Prostate gland (tissue), 2 donors: ENCODE measurements around the gene PAQR7. TPM values are rescaled to one million over a fixed set of nuclear protein-coding genes. Genes with fewer than 3 reads are reported as not detected.

Source experiments
- DNase-seq: peaks from one replicate; pipeline ENCODE4 v3.0.0-alpha.2; 2019; ENCODE audit warnings: low spot score
- H3K27ac ChIP-seq, 2 donors: fragments of 200-600 bp; sonication (generic); 2 replicates each; pipeline ENCODE4 v1.5.1; 2017 to 2019
- H3K27me3 ChIP-seq: fragments of 200-600 bp; sonication (generic); replicated peaks from 2 replicates; pipeline ENCODE4 v1.5.1; 2019; ENCODE audit not compliant: insufficient read depth
- H3K36me3 ChIP-seq, 2 donors: fragments of 200-600 bp; sonication (generic); 1 replicate in 1 of 2; 2 replicates in 1 of 2; pipeline versions ENCODE4 v1.5.1 to v1.8.1; 2017 to 2019
- H3K4me1 ChIP-seq: fragments of 200-600 bp; sonication (generic); replicated peaks from 2 replicates; pipeline ENCODE4 v1.5.1; 2019
- H3K4me3 ChIP-seq, 2 donors: fragments of 200-600 bp; sonication (generic); 2 replicates each; pipeline ENCODE4 v1.5.1; 2017 to 2019
- H3K9me3 ChIP-seq: fragments of 200-600 bp; sonication (generic); 2 replicates; pipeline ENCODE4 v1.5.1; 2017
- POLR2A ChIP-seq: fragments of 450-650 bp; IDR thresholded peaks from one replicate; pipeline ENCODE4 v1.6.1; 2016; ENCODE audit warnings: antibody characterized with exemption, mild to moderate bottlenecking
- POLR2AphosphoS5 ChIP-seq: sonication (generic); formaldehyde crosslinking; IDR thresholded peaks from one replicate; pipeline ENCODE4 v1.6.1; 2017; ENCODE audit warnings: antibody characterized with exemption
- WGBS: methylation state at CpG from one replicate; pipeline ENCODE4 v1.1.5; 2018; 5-methylcytosine and 5-hydroxymethylcytosine counted together
- intact Hi-C: fragments of 100-400 bp; cut with DNase I; formaldehyde crosslinking; loops from one replicate; pipeline ENCODE4 v1.14.2; 2022
- total RNA-seq, 2 donors: library from RNA; depleted of rRNA; stranded (reverse); fragments of >200 nt; gene quantifications; one replicate each; pipeline ENCODE4 v1.1.0, GENCODE V29; 2016
- TF ChIP-seq, protein P1 (sequence below), 4 experiments: fragments of 200-600 bp in 2 of 4; fragments of 450-650 bp in 2 of 4; sonication (generic) in 2 of 4; IDR thresholded peaks; 1 replicate in 3 of 4; 2 replicates in 1 of 4; pipeline ENCODE4 v1.5.1; 2016 to 2019; ENCODE audit warnings: antibody characterized with exemption in 4 of 4, mild to moderate bottlenecking in 2 of 4, moderate library complexity in 2 of 4

Gene PAQR7
- total RNA-seq, 2 donors from 2014 or later = 7.8 to 74.0 TPM

DNA sequence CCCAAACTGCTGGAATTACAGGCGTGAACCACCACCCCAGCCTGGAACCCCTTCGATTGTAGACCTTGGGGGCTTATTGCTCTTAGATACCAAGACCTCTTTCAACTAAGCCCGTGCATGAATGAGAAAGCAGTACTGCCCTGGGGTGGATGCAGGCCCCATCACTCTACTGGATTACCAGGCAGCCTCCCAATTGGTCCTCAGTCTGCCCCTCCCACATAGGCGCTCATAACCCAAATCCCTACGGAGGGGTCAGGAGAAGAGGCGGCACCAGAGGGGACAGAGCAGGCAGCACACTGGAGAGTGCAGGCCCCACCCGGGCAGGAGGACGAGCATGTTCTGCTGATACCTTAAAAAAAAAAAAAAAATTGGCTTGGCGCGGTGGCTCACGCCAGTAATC lies 43.1 kb upstream of the PAQR7 start:
- H3K4me3 ChIP-seq = no peak overlapping the region
- H3K36me3 ChIP-seq = no peaks in the 10 kb centered on the region
- H3K27ac ChIP-seq = no peak overlapping the region
- WGBS = 91% methylated on average over 11 of the region's 11 CpGs
- DNase-seq = no peak
- TF ChIP-seq, protein P1, sequence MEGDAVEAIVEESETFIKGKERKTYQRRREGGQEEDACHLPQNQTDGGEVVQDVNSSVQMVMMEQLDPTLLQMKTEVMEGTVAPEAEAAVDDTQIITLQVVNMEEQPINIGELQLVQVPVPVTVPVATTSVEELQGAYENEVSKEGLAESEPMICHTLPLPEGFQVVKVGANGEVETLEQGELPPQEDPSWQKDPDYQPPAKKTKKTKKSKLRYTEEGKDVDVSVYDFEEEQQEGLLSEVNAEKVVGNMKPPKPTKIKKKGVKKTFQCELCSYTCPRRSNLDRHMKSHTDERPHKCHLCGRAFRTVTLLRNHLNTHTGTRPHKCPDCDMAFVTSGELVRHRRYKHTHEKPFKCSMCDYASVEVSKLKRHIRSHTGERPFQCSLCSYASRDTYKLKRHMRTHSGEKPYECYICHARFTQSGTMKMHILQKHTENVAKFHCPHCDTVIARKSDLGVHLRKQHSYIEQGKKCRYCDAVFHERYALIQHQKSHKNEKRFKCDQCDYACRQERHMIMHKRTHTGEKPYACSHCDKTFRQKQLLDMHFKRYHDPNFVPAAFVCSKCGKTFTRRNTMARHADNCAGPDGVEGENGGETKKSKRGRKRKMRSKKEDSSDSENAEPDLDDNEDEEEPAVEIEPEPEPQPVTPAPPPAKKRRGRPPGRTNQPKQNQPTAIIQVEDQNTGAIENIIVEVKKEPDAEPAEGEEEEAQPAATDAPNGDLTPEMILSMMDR (IDR thresholded peaks at IDR 0.05) = no peak
- TF ChIP-seq POLR2AphosphoS5 (no peak), POLR2A (no peak)
- no peaks in the 10 kb centered on the region for H3K9me3 ChIP-seq
- no peaks in the 10 kb centered on the region for H3K4me1 ChIP-seq
- intact Hi-C loops = no loop called here
- H3K27me3 ChIP-seq = no peaks in the 10 kb centered on the region

DNA sequence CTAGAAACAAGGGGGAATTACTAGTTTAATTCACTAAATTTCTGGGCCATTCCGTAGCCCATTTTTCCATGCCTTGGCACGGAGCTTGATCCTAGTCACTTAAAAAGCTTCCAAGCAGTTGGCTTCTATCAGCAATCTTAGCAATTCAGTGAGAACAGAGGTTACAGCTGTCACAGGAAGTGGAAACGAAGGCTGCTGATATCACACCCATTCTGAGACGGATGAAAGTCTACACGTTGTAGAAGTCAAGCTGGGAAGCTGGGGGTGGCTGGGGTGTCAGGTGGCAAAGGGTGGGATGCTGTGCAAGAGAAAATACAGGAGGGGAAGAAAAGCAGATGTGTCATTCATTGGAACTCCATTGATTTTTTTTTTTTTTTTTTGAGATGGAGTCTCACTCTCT lies 42.5 kb upstream of the PAQR7 start:
- H3K36me3 ChIP-seq = no peaks in the 10 kb centered on the region
- WGBS = 52% methylated on average over 5 of the region's 5 CpGs
- DNase-seq = no peak

DNA sequence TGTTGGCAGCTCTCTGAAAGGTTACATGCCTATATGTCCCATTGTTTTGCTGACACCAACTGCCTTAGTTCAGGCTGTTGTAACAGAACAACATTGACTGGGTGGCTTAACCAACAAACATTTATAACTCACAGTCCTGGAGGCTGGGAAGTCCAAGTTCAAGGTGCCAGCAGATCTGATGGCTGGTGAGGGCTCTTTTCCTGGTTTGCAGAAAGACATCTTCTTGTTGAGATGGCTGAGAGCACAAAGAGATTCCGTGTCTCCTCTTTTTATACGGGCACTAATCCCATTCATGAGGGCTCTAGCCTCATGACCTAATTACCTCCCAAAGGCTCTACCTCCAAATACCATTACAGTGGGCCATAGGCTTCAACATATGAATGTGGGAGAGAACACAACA lies 41.0 kb upstream of the PAQR7 start:
- no peaks in the 10 kb centered on the region for H3K9me3 ChIP-seq
- TF ChIP-seq POLR2AphosphoS5 = no peak
- TF ChIP-seq, protein P1 (IDR thresholded peaks at IDR 0.05) = no peak
- no peak for TF ChIP-seq POLR2A
- no peaks in the 10 kb centered on the region for H3K4me1 ChIP-seq
- no peaks in the 10 kb centered on the region for H3K27me3 ChIP-seq
- 78% methylated on average over 2 of the region's 2 CpGs for WGBS
- no peaks in the 10 kb centered on the region for H3K36me3 ChIP-seq
- intact Hi-C loops = no loop called here
- no peak overlapping the region for H3K4me3 ChIP-seq
- H3K27ac ChIP-seq = no peak overlapping the region
- DNase-seq = no peak

More for the DNA sequence above, 42.5 kb upstream of the PAQR7 start:
- Histone ChIP-seq H3K4me1 (no peaks in the 10 kb centered on the region), H3K9me3 (no peaks in the 10 kb centered on the region), H3K27me3 (no peaks in the 10 kb centered on the region), H3K27ac (no peak overlapping the region), H3K4me3 (no peak overlapping the region)
- no peak for TF ChIP-seq POLR2A
- TF ChIP-seq POLR2AphosphoS5 = no peak
- intact Hi-C loops = no loop called here

DNA sequence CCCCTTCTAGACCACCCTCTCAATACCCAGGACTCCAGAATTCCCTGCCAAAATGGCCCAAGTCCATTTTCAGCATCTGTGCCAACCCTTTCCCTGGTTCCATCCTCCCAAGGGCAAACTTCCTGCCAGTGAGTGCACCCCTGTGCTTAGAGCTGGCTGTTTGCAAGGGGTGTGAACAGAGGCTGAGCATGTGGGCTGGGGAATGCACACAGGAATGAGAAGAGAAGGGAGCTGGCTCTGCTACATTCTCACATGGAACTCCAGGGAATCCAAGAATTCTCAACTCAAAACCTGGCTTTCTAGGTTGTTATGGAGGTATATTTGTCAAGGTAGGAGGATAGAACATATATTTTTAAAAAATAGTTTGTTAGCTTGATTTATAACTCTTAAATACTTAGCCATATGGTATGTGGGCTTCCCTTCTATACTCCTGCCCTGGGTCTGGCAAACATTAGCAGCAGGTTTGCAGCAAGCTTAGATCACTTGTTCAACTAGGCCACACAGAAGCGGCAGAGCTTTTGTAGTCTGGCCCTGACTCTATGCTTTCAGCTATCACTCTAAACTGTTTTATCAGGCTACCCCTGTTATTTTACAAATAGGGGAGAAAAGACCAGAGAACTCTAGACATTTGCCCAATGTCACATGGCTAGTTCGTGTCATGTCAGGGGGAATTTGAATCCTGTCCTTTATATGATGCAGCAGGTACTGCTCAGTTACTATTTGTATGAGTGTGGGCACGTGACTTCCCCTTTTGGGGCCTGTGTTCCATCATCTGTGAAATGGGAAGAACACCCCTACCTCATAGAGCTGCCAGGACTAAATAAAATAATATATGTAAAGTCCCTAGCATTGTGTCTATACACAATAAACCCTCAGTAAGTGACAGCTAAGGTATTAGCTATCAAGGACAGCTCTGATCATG lies 38.8 kb upstream of the PAQR7 start:
- intact Hi-C loops = no loop called here
- Histone ChIP-seq H3K9me3 (no peaks in the 10 kb centered on the region), H3K4me1 (no peaks in the 10 kb centered on the region), H3K36me3 (no peaks in the 10 kb centered on the region), H3K4me3 (no peak overlapping the region), H3K27ac (no peak overlapping the region), H3K27me3 (no peaks in the 10 kb centered on the region)
- WGBS = 94% methylated on average over 3 of the region's 3 CpGs
- TF ChIP-seq, protein P1 (IDR thresholded peaks at IDR 0.05) = no peak
- TF ChIP-seq POLR2A (no peak), POLR2AphosphoS5 (no peak)
- DNase-seq = no peak

DNA sequence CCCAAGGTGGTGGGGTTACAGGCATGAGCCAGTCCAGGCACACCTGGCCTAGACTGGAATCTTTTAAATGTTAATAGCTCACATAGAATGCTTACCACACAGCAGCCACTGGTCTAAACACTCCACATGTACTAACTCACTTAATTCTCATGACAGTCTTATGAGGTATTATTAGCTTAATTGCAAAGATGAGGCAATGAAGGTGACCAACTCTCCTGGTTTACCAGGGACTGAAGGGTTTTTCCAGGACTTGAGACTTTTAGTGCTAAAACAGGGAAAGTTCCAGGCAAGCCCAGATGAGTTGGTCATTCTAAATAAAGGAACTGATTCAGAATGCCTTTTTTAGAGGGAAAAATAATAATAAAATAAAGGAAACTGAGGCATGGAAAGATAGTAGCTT lies 37.7 kb upstream of the PAQR7 start:
- Histone ChIP-seq H3K27me3 (no peaks in the 10 kb centered on the region), H3K4me3 (no peak overlapping the region), H3K4me1 (no peaks in the 10 kb centered on the region), H3K9me3 (no peaks in the 10 kb centered on the region), H3K36me3 (no peaks in the 10 kb centered on the region), H3K27ac (no peak overlapping the region)
- DNase-seq = no peak
- intact Hi-C loops = no loop called here
- no peak for TF ChIP-seq POLR2AphosphoS5
- TF ChIP-seq, protein P1 (IDR thresholded peaks at IDR 0.05) = no peak
- TF ChIP-seq POLR2A = no peak
